Coronary artery (tissue), 2 donors: ENCODE results near the gene SPATS2.

Experiments
- DNase-seq: peaks from one replicate; pipeline ENCODE4 v3.0.0-alpha.2; 2017; ENCODE audit warnings: low spot score
- H3K27ac ChIP-seq, 2 donors: fragments of 200-600 bp; sonication (generic); one replicate each; pipeline ENCODE4 v1.5.1; 2016 to 2019
- H3K4me3 ChIP-seq: fragments of 200-600 bp; sonication (generic); 2 replicates; pipeline ENCODE4 v1.5.1; 2016; ENCODE audit warnings: mild to moderate bottlenecking, moderate library complexity
- TF ChIP-seq, protein P1 (sequence below): fragments of 200-600 bp; sonication (generic); IDR thresholded peaks from one replicate; pipeline ENCODE4 v1.5.1; 2019; ENCODE audit warnings: antibody characterized with exemption

SPATS2 gene

DNA sequence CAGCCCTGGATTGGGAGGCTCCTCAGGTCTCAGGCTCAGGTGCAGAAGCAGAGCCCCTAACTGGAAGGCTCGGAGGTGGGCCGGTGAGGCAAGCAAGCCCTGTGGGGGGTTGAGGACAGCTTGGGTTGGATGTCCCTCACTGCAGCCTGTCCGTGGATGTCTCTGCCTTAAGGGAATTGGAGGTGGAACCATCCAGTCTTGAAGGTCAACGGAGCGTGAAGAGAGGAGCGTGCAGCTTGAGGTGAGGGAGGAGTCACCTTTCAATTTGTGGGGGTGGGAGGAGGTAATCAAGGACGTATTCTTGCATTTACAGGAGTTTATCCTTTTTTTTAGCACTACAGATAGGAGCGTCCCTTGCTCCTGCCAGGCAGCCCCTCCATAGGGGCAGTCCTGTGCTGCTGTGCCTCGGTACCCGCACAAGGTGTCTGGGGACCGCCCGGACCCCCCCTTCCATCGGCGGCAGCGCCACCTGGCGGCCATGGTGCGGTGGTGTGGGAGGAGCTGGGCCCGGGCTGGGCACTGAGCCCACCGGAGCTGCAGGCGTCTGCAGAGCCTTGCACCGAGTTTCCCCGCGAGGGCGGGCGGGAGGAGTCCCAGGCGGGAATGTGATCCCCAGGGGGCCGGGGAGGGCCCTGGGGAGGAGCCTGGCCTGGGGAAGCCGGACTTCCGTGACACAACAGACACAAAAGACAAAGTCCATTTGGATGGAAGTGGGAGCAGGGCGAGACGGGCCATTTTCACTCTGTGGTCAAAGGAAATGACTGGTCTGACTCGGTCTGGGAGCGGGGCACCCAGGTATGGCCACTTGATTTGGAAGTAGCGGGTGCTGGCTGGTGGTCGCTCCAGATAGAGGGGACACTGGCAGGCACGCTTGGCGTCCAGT lies 19.7 kb upstream of the SPATS2 start:
- H3K4me3 ChIP-seq, result peak overlapping the region; percentile 76
- DNase-seq, result peak; percentile 81
- TF ChIP-seq, protein P1, sequence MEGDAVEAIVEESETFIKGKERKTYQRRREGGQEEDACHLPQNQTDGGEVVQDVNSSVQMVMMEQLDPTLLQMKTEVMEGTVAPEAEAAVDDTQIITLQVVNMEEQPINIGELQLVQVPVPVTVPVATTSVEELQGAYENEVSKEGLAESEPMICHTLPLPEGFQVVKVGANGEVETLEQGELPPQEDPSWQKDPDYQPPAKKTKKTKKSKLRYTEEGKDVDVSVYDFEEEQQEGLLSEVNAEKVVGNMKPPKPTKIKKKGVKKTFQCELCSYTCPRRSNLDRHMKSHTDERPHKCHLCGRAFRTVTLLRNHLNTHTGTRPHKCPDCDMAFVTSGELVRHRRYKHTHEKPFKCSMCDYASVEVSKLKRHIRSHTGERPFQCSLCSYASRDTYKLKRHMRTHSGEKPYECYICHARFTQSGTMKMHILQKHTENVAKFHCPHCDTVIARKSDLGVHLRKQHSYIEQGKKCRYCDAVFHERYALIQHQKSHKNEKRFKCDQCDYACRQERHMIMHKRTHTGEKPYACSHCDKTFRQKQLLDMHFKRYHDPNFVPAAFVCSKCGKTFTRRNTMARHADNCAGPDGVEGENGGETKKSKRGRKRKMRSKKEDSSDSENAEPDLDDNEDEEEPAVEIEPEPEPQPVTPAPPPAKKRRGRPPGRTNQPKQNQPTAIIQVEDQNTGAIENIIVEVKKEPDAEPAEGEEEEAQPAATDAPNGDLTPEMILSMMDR, result peak; percentile 88
- H3K27ac ChIP-seq, result no peak overlapping the region

DNA sequence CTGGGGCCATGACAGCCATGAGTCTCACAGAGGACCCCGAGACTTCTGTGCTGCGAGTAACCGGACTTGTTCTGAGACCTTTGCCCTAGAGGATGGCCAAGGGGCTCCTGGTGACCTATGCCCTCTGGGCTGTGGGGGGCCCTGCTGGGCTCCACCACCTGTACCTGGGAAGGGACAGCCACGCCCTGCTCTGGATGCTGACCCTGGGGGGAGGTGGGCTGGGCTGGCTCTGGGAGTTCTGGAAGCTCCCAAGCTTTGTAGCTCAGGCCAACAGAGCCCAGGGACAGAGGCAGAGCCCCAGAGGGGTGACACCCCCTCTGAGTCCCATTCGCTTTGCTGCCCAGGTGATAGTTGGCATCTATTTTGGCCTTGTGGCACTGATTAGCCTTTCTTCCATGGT lies 18.5 kb upstream of the SPATS2 start:
- no peak overlapping the region for H3K4me3 ChIP-seq
- no peak overlapping the region for H3K27ac ChIP-seq
- TF ChIP-seq, protein P1, result no peak
- DNase-seq, result no peak

DNA sequence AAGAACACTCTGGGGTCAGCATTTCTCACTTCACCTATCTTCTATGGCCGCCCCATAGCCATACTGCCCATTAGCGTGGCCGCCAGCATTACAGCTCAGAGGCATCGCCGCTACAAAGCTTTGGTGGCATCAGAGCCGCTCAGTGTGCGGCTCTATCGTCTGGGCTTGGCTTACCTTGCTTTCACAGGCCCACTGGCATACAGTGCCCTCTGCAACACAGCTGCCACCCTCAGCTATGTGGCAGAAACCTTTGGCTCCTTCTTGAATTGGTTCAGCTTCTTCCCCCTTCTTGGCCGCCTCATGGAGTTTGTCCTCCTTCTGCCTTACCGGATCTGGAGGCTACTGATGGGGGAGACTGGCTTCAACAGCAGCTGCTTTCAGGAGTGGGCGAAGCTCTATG lies 18.0 kb upstream of the SPATS2 start:
- TF ChIP-seq, protein P1, result no peak
- Histone ChIP-seq H3K27ac (no peak overlapping the region), H3K4me3 (no peak overlapping the region)
- no peak for DNase-seq

DNA sequence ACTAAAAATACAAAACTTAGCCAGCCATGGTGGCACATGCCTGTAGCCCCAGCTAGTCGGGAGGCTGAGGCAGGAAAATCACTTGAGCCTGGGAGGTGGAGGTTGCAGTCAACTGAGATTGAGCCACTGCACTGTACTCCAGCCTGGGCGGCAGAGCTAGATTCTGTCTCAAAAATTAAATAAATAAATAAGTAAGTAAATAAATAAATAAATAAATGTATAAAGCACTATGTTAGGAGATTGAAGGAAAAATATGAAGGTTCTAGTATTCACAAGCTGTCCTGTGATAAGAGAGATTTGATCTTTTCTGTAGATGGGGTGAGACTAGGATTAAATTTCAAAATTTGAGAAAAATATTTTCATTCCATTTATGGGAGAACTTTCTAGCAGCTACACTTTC lies 14.9 kb upstream of the SPATS2 start:
- DNase-seq, result no peak
- TF ChIP-seq, protein P1, result no peak
- H3K27ac ChIP-seq, result no peak overlapping the region
- no peak overlapping the region for H3K4me3 ChIP-seq

DNA sequence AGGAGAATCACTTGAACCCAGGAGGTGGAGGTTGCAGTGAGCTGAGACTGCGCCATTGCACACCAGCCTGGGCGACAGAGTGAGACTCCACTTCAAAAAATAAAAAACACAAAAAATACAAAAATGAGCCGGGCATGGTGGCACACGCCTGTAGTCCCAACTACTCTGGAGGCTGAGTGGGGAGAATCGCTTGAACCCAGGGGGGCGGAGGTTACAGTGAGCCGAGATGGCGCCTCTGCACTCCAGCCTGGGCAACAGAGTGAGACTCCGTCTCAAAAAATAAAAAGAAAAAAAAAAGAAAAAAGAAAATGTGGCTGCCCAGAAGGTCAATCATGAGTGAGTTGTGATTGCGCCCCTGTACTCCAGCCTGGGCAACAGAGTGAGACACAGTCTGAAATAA lies 11.3 kb upstream of the SPATS2 start:
- DNase-seq, result no peak
- TF ChIP-seq, protein P1, result no peak
- Histone ChIP-seq H3K27ac (no peak overlapping the region), H3K4me3 (no peak overlapping the region)

DNA sequence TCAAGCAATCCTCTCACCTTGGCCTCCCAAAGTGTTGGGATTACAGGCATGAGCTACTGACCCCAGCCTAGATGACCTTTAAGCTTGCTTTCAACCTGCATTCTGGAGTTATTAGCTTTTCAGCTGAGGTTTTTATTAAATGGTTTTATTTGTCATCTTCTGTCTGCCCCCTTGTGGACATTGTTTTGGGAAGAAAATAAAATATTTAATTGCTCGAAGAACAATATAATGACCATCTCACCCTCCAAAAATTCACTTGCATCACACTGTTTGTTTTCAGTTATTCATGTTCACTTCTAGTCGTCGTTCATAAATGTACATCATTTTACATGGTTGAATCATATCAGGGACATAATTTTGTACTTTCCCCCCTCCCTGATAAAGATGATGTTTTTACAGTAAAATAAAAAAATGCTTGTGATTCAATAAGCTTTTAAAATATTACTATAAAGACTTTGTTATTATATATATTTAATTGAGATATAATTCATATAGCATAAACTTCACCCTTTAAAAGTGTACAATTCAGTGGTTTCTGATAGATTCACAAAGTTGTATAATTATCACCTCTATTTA lies 10.1 kb upstream of the SPATS2 start:
- no peak overlapping the region for H3K4me3 ChIP-seq
- no peak for DNase-seq
- no peak overlapping the region for H3K27ac ChIP-seq
- TF ChIP-seq, protein P1, result no peak
